Activated T-helper 1 cell treated with anti-CD3 and anti-CD28 coated beads, Interleukin-12 subunit alpha, Interleukin-12 subunit beta, Interleukin-2, Interleukin-4 antibody, amounts not matched to agents 30 ng/mL and 10 ng/mL and 1 ng/mL, durations not matched to agents 14 hours and 24 hours and 36 hours (primary cell): ENCODE measurements around the gene GUCY1B1. TPM values are rescaled to one million over a fixed set of nuclear protein-coding genes. Genes with fewer than 3 reads are reported as not detected.
A peak's percentile ranks its signal among the peaks of the same experiment; 100 is the strongest.

ENCODE experiments used
- DNase-seq: peaks from one replicate; pipeline ENCODE4 v3.0.0; 2021; ENCODE audit warnings: low spot score
- H3K27ac Mint-ChIP-seq: one replicate; pipeline ENCODE4 v1.8.0; 2021; ENCODE audit warnings: mild to moderate bottlenecking, mixed read lengths
- H3K27me3 Mint-ChIP-seq: one replicate; pipeline ENCODE4 v1.8.0; 2022; ENCODE audit warnings: mild to moderate bottlenecking, moderate library complexity, mixed read lengths; ENCODE audit not compliant: insufficient read depth
- H3K36me3 Mint-ChIP-seq: one replicate; pipeline ENCODE4 v1.8.0; 2021; ENCODE audit warnings: low read depth, mixed read lengths
- H3K4me1 Mint-ChIP-seq: one replicate; pipeline ENCODE4 v1.8.0; 2021; ENCODE audit warnings: low read depth, mixed read lengths
- H3K4me3 Mint-ChIP-seq: one replicate; pipeline ENCODE4 v1.8.0; 2021; ENCODE audit warnings: mild to moderate bottlenecking, moderate library complexity, mixed read lengths
- H3K9me3 Mint-ChIP-seq: one replicate; pipeline ENCODE4 v1.8.0; 2021; ENCODE audit warnings: mixed read lengths
- intact Hi-C: fragments of 100-400 bp; cut with micrococcal nuclease; formaldehyde crosslinking; loops from one replicate; pipeline ENCODE4 v1.15.1; 2024
- total RNA-seq: library from RNA; stranded (reverse); gene quantifications from 2 replicates; pipeline ENCODE4 v1.2.3, GENCODE V29; 2022

GUCY1B1 gene
- 0.26 and 0.29 TPM in 2 replicates for total RNA-seq

GRCh38 chr4:155758481-155759371 lies at the start of gene GUCY1B1:
Gene GUCY1B1 (plus strand): TSS chr4:155759021. CDS start chr4:155759141, 120 bp downstream.
- H3K9me3 Mint-ChIP-seq = no peaks in the 10 kb centered on the region
- peak; percentile 55 for DNase-seq
- H3K27me3 Mint-ChIP-seq = peaks cover 16% of the 10 kb centered on the region
- intact Hi-C loops = loop anchor here (2.0 kb wide), 1 partner anchor 382 kb away; the partner anchor contains the start of gene MAP9
- no peak within 1 kb of the TSS for H3K27ac Mint-ChIP-seq
- peaks cover 4% of the 10 kb centered on the region for H3K36me3 Mint-ChIP-seq
- peak within 1 kb of the TSS; percentile 22 for H3K4me3 Mint-ChIP-seq
- H3K4me1 Mint-ChIP-seq = peaks cover 5% of the 10 kb centered on the region

DNA sequence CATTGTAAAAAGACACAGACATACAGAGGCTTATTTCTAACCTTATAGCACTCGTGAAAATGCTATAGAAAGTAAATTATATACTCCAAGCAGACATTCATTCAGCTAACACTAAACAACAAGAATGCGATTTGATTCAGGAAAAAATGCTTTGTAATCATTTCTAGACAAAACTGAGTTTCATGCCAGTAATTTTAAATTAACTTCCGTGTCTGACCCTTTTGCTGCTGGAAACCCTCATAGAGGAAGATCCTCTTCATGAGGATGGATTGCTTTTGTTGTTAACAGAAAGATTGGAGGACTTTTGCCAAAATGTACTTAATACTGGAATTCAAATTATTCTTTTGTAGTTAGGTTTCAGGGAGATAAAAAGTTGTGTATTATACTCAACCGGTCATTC lies 48.9 kb upstream of the GUCY1B1 start:
- Mint-ChIP-seq H3K9me3 (no peaks in the 10 kb centered on the region), H3K27me3 (no peaks in the 10 kb centered on the region), H3K27ac (no peak overlapping the region), H3K4me1 (no peaks in the 10 kb centered on the region), H3K36me3 (no peaks in the 10 kb centered on the region), H3K4me3 (no peak overlapping the region)
- no peak for DNase-seq
- intact Hi-C loops = no loop called here

- Mint-ChIP-seq H3K4me3 (no peak overlapping the region), H3K27ac (no peak overlapping the region), H3K27me3 (peaks cover 2% of the 10 kb centered on the region), H3K9me3 (no peaks in the 10 kb centered on the region), H3K4me1 (no peaks in the 10 kb centered on the region), H3K36me3 (no peaks in the 10 kb centered on the region)
- DNase-seq = no peak
- intact Hi-C loops = no loop called here
These were observed 47.3 kb upstream of the GUCY1B1 start for GRCh38 chr4:155711556-155711955.

GRCh38 chr4:155712846-155713245 lies 46.0 kb upstream of the GUCY1B1 start:
- intact Hi-C loops = no loop called here
- peaks cover 2% of the 10 kb centered on the region for H3K27me3 Mint-ChIP-seq
- H3K9me3 Mint-ChIP-seq = no peaks in the 10 kb centered on the region
- H3K4me1 Mint-ChIP-seq = no peaks in the 10 kb centered on the region
- no peak overlapping the region for H3K4me3 Mint-ChIP-seq
- no peaks in the 10 kb centered on the region for H3K36me3 Mint-ChIP-seq
- no peak overlapping the region for H3K27ac Mint-ChIP-seq
- DNase-seq = no peak

GRCh38 chr4:155713911-155714310 lies 44.9 kb upstream of the GUCY1B1 start:
- Mint-ChIP-seq H3K36me3 (no peaks in the 10 kb centered on the region), H3K4me3 (no peak overlapping the region), H3K4me1 (no peaks in the 10 kb centered on the region), H3K9me3 (no peaks in the 10 kb centered on the region), H3K27me3 (peaks cover 2% of the 10 kb centered on the region), H3K27ac (no peak overlapping the region)
- no peak for DNase-seq
- intact Hi-C loops = no loop called here

DNA sequence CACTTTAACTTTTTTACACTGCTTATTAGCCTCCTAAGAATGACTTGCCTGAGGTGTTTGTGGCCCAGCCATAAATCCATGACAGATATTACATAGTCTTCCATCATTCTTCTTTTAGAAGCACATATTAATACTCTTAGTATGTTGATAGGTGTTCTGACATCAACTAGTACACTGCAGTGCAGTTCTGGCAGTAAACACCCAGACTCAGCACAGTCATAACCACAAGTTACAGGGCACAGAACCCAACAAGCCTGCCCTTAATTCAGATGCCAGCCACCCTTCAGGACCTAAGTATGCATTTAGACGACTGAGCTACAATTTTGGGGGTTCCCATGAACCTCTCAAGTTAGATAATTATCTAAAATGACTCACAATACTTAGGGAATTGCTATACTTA lies 36.5 kb upstream of the GUCY1B1 start:
- H3K27ac Mint-ChIP-seq = no peak overlapping the region
- DNase-seq = no peak
- no peaks in the 10 kb centered on the region for H3K4me1 Mint-ChIP-seq
- no peaks in the 10 kb centered on the region for H3K36me3 Mint-ChIP-seq
- H3K9me3 Mint-ChIP-seq = no peaks in the 10 kb centered on the region
- no peak overlapping the region for H3K4me3 Mint-ChIP-seq
- intact Hi-C loops = no loop called here
- H3K27me3 Mint-ChIP-seq = peaks cover 2% of the 10 kb centered on the region

DNA sequence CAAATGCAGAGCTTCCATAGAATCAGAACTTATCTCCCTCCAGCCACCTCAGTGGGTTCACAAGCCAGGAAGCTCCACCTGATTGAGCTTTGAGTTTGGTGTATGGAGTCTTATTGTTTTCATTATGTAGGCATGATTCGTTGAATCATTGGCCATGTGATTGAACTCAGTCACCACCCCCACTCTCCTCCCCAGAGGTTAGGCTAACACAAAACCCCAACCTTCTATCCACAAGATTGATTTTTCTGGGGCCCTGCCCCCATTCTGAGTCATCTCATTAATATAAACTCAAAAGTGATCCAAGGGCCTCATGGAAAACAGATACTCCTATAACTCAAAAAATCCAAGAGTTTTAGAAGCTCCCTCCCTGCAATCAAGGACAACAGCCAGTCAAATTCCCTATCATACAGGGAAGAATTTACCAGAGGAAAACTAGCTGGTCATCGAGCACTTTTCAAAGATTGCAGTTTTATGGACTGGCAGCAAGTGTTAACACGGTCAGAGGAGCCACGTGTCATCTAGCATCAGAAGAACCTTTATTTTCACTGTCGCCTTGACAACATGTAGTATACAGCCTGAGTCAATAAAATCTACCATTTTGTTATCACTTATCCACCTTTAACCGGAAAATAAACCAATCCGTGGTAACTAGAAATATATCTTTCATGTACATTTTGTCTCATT lies 35.9 kb upstream of the GUCY1B1 start:
- intact Hi-C loops = no loop called here
- Mint-ChIP-seq H3K36me3 (no peaks in the 10 kb centered on the region), H3K9me3 (no peaks in the 10 kb centered on the region), H3K4me1 (no peaks in the 10 kb centered on the region), H3K4me3 (no peak overlapping the region), H3K27me3 (peaks cover 2% of the 10 kb centered on the region), H3K27ac (no peak overlapping the region)
- DNase-seq = no peak

GRCh38 chr4:155724731-155725130 lies 34.1 kb upstream of the GUCY1B1 start:
- intact Hi-C loops = no loop called here

DNA sequence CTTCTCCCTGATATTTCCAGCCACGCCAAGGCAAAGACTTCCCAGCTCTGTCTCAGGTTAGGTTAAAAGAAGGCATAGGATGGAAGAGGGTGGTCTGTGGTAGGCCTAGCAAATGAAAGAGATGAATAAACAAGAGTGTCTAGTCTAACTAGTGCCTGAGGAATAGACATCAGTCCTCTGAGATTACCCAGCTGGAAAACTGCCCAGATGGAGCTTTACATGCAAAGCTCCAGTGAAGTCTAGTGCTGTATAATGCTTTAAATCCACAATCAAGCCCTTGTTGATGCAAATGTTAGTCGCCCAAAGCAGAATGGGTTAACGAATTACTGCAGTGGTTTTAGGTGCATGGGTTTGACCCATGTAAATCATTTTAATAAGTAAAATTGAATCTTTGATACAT lies 24.8 kb upstream of the GUCY1B1 start:
- intact Hi-C loops = no loop called here
- Mint-ChIP-seq H3K4me1 (no peaks in the 10 kb centered on the region), H3K4me3 (no peak overlapping the region), H3K36me3 (no peaks in the 10 kb centered on the region), H3K9me3 (no peaks in the 10 kb centered on the region), H3K27ac (no peak overlapping the region), H3K27me3 (no peaks in the 10 kb centered on the region)
- DNase-seq = no peak

More at GRCh38 chr4:155724731-155725130, 34.1 kb upstream of the GUCY1B1 start:
- Mint-ChIP-seq H3K36me3 (no peaks in the 10 kb centered on the region), H3K27me3 (peaks cover 2% of the 10 kb centered on the region), H3K4me3 (no peak overlapping the region), H3K27ac (no peak overlapping the region), H3K9me3 (no peaks in the 10 kb centered on the region), H3K4me1 (no peaks in the 10 kb centered on the region)
- no peak for DNase-seq

- intact Hi-C loops = no loop called here
- Mint-ChIP-seq H3K4me1 (no peaks in the 10 kb centered on the region), H3K36me3 (no peaks in the 10 kb centered on the region), H3K27ac (no peak overlapping the region), H3K9me3 (no peaks in the 10 kb centered on the region), H3K27me3 (no peaks in the 10 kb centered on the region), H3K4me3 (no peak overlapping the region)
- DNase-seq = no peak
These were observed 23.9 kb upstream of the GUCY1B1 start for GRCh38 chr4:155734951-155735350.

DNA sequence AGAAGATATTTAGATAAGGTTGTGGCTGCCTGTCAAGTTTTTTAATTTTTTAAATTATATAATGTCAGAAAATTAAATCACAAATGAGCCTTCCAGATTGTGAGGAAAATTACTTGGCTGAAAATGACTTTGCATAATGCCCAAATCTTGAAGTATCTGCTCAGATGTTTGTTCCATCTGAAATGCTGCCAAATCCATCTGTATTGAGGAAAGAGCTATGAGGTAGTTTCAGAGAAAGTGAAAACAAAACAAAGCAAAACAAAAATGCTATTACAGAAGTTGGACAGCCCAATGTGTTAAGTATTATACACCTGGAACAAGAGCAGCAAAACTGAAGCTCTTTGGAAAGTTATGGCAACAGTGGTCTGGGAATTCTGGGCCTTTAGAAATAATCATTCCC lies 23.3 kb upstream of the GUCY1B1 start:
- no peaks in the 10 kb centered on the region for H3K4me1 Mint-ChIP-seq
- H3K9me3 Mint-ChIP-seq = no peaks in the 10 kb centered on the region
- no peak overlapping the region for H3K27ac Mint-ChIP-seq
- DNase-seq = no peak
- no peaks in the 10 kb centered on the region for H3K36me3 Mint-ChIP-seq
- H3K27me3 Mint-ChIP-seq = no peaks in the 10 kb centered on the region
- intact Hi-C loops = no loop called here
- no peak overlapping the region for H3K4me3 Mint-ChIP-seq

GRCh38 chr4:155738548-155738947 lies 20.3 kb upstream of the GUCY1B1 start:
- H3K36me3 Mint-ChIP-seq = no peaks in the 10 kb centered on the region
- no peak overlapping the region for H3K4me3 Mint-ChIP-seq
- intact Hi-C loops = no loop called here
- no peaks in the 10 kb centered on the region for H3K9me3 Mint-ChIP-seq
- no peaks in the 10 kb centered on the region for H3K4me1 Mint-ChIP-seq
- no peak overlapping the region for H3K27ac Mint-ChIP-seq
- H3K27me3 Mint-ChIP-seq = no peaks in the 10 kb centered on the region
- no peak for DNase-seq

- Mint-ChIP-seq H3K4me1 (no peaks in the 10 kb centered on the region), H3K4me3 (no peak overlapping the region), H3K9me3 (no peaks in the 10 kb centered on the region), H3K36me3 (no peaks in the 10 kb centered on the region), H3K27ac (no peak overlapping the region), H3K27me3 (no peaks in the 10 kb centered on the region)
- DNase-seq = no peak
- intact Hi-C loops = no loop called here
These were observed 17.3 kb upstream of the GUCY1B1 start for GRCh38 chr4:155741546-155741945.
